OCI-LY3 (cell line): ENCODE data around the gene MYO7A.

Experiments
- H2AFZ ChIP-seq: fragments of 200-600, 300-600 bp; shearing (Covaris generic); 2 replicates; pipeline ENCODE4 v1.6.0; 2014; ENCODE audit warnings: antibody characterized with exemption, low read depth, low read length
- H3K27ac ChIP-seq: fragments of 200-600, 300-600 bp; sonication (generic); 2 replicates; pipeline ENCODE4 v1.5.1; 2014; ENCODE audit warnings: mild to moderate bottlenecking, low read length, moderate library complexity, mixed read lengths
- H3K27me3 ChIP-seq: fragments of 200-600, 300-600 bp; sonication (generic); 2 replicates; pipeline ENCODE4 v1.6.1; 2014; ENCODE audit warnings: low read depth, low read length, mixed read lengths
- H3K36me3 ChIP-seq: fragments of 200-600, 300-600 bp; sonication (generic); replicated peaks from 2 replicates; pipeline ENCODE3; 2014; ENCODE audit warnings: low read depth, low read length, mixed read lengths
- H3K4me1 ChIP-seq: fragments of 300-600, 200-600 bp; sonication (generic); 2 replicates; pipeline ENCODE4 v1.6.1; 2014; ENCODE audit warnings: low read length, mixed read lengths
- H3K4me2 ChIP-seq: fragments of 200-600, 300-600 bp; sonication (generic); 2 replicates; pipeline ENCODE4 v1.6.1; 2014; ENCODE audit warnings: low read length, mixed read lengths
- H3K4me3 ChIP-seq: fragments of 300-600, 200-600 bp; sonication (generic); 2 replicates; pipeline ENCODE4 v1.5.1; 2014; ENCODE audit warnings: antibody characterized with exemption, mild to moderate bottlenecking, low read length, moderate library complexity
- H3K79me2 ChIP-seq: fragments of 300-600, 200-600 bp; shearing (Covaris generic); 2 replicates; pipeline ENCODE4 v1.6.1; 2014; ENCODE audit warnings: mild to moderate bottlenecking, low read length, mixed read lengths
- H3K9ac ChIP-seq: fragments of 300-600, 200-600 bp; shearing (Covaris generic); 2 replicates; pipeline ENCODE4 v1.6.0; 2014; ENCODE audit warnings: mild to moderate bottlenecking, low read length, moderate library complexity
- H3K9me3 ChIP-seq: fragments of 200-600, 300-600 bp; shearing (Covaris generic); 2 replicates; pipeline ENCODE4 v1.6.1; 2014; ENCODE audit warnings: low read length, mixed read lengths; ENCODE audit not compliant: insufficient read depth
- H4K20me1 ChIP-seq: fragments of 200-600, 300-600 bp; sonication (generic); 2 replicates; pipeline ENCODE4 v1.6.1; 2016; ENCODE audit warnings: low read length, mixed read lengths; ENCODE audit not compliant: insufficient read depth
- CTCF ChIP-seq: fragments of 200-600, 300-600 bp; sonication (generic); IDR thresholded peaks from 2 replicates; pipeline ENCODE4 v1.5.1; 2014; ENCODE audit warnings: antibody characterized with exemption, low read length, low read depth
- EZH2phosphoT487 ChIP-seq: fragments of 200-600 bp; shearing (Covaris generic); IDR thresholded peaks from 2 replicates; pipeline ENCODE4 v1.6.1; 2018; ENCODE audit warnings: antibody characterized with exemption, mixed run types, low read depth

The MYO7A gene

DNA sequence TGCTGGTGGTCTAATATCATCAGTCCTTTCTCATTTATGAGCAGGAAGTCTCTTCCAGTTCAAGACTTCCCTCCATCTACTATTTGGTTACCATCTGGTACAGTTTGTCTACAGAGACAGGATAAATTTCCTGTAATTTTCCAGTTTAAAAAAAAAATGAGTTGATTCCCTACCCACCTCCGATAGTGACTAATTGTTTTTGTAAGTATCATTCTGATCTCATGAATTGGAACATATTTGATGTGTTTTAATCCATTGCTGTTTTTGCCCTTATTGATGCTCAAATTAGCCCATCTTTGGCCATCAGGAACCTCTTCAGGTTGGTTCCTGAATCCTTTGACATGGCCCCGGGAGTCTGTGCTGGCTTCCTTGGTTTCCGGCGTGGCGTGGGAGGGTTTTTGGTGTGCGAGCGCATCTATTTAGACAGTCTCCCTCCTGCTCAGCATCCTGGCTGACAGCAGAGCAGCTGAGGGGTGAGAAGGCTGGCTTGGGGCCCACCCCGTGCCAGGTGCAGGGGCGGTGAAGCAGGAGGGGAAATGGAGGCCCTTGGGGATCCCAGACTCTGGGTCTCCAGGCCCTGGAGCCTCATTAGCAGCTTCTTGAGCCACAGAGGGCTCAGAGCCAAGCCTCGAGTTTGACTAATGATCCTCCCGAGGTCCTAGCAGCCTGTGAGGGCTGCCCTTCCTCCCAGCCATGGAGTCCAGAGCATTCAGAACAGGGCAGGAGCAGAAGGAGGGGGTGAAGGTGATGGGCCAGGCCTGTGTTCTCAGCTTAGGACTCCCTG, 18.6 kb upstream of the MYO7A start:
- no peaks in the 10 kb centered on the region for H3K4me1 ChIP-seq
- TF ChIP-seq EZH2phosphoT487 (no peak), CTCF (no peak)
- H3K79me2 ChIP-seq = no peaks in the 10 kb centered on the region
- H3K36me3 ChIP-seq = no peaks in the 10 kb centered on the region
- H3K27ac ChIP-seq = no peak overlapping the region
- H3K9ac ChIP-seq = no peak overlapping the region
- H3K4me3 ChIP-seq = no peak overlapping the region
- H3K4me2 ChIP-seq = no peak overlapping the region
- no peaks in the 10 kb centered on the region for H3K27me3 ChIP-seq
- no peaks in the 10 kb centered on the region for H4K20me1 ChIP-seq
- no peaks in the 10 kb centered on the region for H3K9me3 ChIP-seq
- H2AFZ ChIP-seq = no peak overlapping the region

- H3K4me1 ChIP-seq = no peaks in the 10 kb centered on the region
- no peak overlapping the region for H3K4me3 ChIP-seq
- no peaks in the 10 kb centered on the region for H4K20me1 ChIP-seq
- no peak overlapping the region for H3K27ac ChIP-seq
- no peaks in the 10 kb centered on the region for H3K9me3 ChIP-seq
- no peak overlapping the region for H2AFZ ChIP-seq
- H3K9ac ChIP-seq = no peak overlapping the region
- H3K27me3 ChIP-seq = no peaks in the 10 kb centered on the region
- no peaks in the 10 kb centered on the region for H3K79me2 ChIP-seq
- H3K36me3 ChIP-seq = no peaks in the 10 kb centered on the region
- no peak overlapping the region for H3K4me2 ChIP-seq
- no peak for TF ChIP-seq CTCF
Observed at GRCh38 chr11:77110836-77111235, 17.2 kb upstream of the MYO7A start.

GRCh38 chr11:77111277-77111676, 16.8 kb upstream of the MYO7A start:
- Histone ChIP-seq H3K4me2 (no peak overlapping the region), H3K9ac (no peak overlapping the region), H3K27ac (no peak overlapping the region), H3K27me3 (no peaks in the 10 kb centered on the region), H4K20me1 (no peaks in the 10 kb centered on the region), H3K79me2 (no peaks in the 10 kb centered on the region), H3K4me1 (no peaks in the 10 kb centered on the region), H3K9me3 (no peaks in the 10 kb centered on the region), H3K36me3 (no peaks in the 10 kb centered on the region), H3K4me3 (no peak overlapping the region), H2AFZ (no peak overlapping the region)
- no peak for TF ChIP-seq EZH2phosphoT487
- no peak for TF ChIP-seq CTCF

DNA sequence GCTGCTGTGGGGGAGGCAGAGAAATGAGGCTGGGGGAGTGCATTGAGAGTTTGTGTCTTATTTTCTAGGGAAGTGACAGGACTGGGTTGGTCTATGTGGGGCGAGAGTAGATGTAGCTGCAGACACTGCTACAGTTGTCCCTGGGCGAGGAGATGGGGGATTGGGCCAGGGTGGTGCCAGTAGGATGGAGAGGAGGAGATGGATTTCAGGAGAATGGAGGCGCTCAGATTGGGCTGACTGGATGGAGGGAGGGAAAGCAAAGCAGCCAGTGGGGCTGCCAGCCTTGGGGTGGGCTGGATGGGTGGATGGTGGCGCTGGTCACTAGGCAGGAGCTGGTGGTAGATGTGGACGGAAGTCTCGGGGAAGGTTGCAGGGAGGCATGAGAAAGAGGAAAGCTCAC, 16.1 kb upstream of the MYO7A start:
- H3K9me3 ChIP-seq = no peaks in the 10 kb centered on the region
- no peak overlapping the region for H3K4me2 ChIP-seq
- H3K4me3 ChIP-seq = no peak overlapping the region
- H3K27me3 ChIP-seq = no peaks in the 10 kb centered on the region
- no peaks in the 10 kb centered on the region for H4K20me1 ChIP-seq
- H3K36me3 ChIP-seq = no peaks in the 10 kb centered on the region
- H3K79me2 ChIP-seq = no peaks in the 10 kb centered on the region
- no peak overlapping the region for H2AFZ ChIP-seq
- no peak overlapping the region for H3K27ac ChIP-seq
- no peak overlapping the region for H3K9ac ChIP-seq
- no peaks in the 10 kb centered on the region for H3K4me1 ChIP-seq
- TF ChIP-seq EZH2phosphoT487 (no peak), CTCF (no peak)
